HG03378 (cell line): Measurements from ENCODE around the gene ZBTB44.
"Not testable (repeated sequence)": the region's sequence is repeated elsewhere in the genome, so short reads cannot be mapped to it uniquely, and the experiment has no call there.

Experiments used
- ATAC-seq: cut with Tn5 transposase; IDR thresholded peaks from one replicate; pipeline ENCODE4 v1.9.1; 2021; ENCODE audit warnings: mild to moderate bottlenecking, moderate library complexity; ENCODE audit not compliant: unreplicated experiment

The ZBTB44 gene, protein sequence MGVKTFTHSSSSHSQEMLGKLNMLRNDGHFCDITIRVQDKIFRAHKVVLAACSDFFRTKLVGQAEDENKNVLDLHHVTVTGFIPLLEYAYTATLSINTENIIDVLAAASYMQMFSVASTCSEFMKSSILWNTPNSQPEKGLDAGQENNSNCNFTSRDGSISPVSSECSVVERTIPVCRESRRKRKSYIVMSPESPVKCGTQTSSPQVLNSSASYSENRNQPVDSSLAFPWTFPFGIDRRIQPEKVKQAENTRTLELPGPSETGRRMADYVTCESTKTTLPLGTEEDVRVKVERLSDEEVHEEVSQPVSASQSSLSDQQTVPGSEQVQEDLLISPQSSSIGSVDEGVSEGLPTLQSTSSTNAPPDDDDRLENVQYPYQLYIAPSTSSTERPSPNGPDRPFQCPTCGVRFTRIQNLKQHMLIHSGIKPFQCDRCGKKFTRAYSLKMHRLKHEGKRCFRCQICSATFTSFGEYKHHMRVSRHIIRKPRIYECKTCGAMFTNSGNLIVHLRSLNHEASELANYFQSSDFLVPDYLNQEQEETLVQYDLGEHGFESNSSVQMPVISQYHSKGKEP

DNA sequence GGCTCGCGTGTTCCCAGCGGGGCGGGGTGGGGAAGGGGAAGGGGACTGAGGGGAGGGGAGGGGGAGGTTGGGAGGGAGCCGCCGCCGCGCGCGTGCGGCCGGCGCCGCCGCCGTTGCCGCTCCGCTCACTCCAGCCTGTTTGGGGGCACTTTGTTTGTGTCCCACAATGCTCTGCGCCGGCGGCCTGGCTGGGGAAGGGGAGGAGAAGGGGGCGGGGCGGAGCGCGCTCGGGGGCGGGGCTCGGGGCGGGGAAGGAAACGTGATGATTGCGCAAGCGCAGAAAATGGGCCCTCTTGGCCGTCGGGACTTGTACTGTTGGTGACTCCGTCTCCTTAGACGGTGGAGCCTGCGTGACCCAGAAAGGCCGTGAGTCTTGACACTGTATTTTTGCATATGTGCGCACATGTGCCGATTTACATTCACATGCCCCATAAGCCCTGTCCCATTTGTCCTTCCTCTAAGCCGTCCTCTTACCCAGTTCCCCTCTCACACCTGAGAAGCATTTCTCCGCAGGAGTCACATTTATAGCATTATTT lies at the start of gene ZBTB44:
TSS of gene ZBTB44 (minus strand) at position 168 of the 536 bp plus-strand sequence. CDS start 53,044 bp downstream, outside the sequence.
- ATAC-seq = peak; percentile 53

DNA sequence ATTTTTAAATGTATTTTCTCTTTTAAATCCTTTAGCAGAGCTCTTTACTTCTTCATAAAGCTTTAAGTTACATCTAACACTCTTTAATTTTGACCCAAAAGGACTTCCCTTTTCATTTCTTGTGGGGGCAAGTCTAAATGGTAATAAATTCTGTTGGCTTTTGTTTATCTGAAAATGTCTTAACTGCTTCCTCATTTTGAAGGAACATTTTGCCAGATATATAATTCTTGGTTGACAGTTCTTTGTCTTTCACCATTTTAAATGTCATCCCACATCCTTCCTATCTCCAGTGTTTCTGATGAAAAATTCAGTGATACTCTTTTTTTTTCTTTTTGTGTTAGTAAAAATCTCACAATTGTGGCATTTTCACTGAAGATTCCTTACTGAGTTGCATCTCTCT lies 44.7 kb upstream of the ZBTB44 start:
- ATAC-seq = no peak

DNA sequence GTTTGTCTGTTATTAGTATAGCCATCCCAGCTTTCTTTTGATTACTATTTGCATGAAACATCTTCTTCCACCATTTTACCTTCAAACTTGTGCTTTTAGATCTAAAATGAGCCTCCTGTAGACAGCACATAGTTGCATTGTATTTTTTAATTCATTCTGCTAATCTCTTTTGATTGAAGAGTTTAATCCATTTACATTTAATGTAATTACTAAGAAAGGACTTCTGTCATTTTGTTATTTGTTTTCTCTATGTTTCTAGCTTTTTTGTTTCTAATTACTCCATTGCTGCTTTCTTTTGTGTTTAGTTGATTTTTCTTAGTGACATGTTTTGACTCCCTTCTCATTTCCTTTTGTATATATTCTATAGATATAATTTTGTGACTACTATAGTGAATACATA lies 43.7 kb upstream of the ZBTB44 start:
- no peak for ATAC-seq

DNA sequence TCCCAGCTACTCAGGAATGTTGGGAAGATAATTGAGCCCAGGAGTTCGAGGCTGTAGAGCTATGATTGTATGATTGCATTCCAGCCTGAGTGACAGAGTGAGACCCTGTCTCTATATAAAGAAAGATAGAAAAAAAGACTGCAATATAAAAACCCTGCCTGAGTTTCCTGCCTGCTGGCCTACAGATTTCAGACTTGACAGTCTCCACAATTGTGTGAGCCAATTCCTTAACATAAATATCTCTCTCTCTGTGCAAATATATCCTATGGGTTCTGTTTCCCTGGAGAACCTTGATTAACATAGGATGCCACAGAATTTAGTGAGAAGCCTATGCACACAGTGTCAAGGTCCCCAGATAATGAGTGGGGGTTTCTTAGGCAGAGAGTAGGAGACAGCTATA lies 32.5 kb upstream of the ZBTB44 start:
- ATAC-seq = no peak

DNA sequence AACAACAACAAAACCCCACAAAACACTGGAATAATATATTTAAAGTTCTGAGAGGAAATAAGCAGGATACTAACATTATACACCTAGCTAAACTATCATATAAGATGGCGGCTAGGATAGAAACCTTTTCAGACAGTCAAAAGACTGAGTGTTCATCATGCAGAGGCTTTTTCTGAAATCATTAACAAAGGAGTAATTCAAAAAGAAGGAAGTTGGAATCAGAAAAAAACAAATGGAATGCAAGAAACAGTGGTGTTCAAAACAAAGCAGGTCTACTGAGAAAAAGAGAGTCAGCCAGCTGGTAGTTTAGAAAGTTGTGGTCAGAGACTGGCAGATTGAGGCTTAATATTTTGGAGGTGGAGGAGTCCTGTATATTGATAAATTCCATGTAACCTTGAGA lies 30.1 kb upstream of the ZBTB44 start:
- no peak for ATAC-seq

DNA sequence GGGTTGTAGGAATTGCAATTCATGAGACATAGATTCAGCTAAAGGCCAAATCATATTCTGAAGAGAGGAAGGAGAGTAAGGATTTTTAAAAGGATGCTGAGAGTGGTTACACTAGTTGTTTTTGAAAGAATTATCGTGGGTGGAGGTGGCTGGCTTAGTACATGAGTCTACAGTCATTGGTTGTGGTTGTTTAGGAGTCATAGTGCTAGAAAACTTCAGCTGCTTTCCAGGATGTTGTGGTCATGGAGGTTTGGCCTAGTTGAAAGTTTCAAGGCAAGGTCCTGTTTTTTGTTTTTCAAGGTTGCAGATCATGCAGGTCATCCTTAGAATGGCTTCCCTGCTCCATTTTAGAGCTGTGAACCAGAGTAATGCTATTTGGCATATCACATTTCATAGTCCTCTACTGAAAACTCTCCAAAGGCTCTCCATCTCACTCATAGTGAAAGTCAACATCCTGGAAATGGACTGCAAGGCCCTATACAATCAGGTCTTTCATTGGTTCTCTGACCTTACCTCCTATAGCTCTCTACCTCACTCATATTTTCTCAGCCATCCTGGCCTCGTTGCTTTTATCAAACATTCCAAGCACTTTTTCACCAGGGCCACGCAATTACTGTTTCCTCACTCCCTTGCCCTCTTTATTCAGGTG lies 26.1 kb upstream of the ZBTB44 start:
- ATAC-seq = no peak

DNA sequence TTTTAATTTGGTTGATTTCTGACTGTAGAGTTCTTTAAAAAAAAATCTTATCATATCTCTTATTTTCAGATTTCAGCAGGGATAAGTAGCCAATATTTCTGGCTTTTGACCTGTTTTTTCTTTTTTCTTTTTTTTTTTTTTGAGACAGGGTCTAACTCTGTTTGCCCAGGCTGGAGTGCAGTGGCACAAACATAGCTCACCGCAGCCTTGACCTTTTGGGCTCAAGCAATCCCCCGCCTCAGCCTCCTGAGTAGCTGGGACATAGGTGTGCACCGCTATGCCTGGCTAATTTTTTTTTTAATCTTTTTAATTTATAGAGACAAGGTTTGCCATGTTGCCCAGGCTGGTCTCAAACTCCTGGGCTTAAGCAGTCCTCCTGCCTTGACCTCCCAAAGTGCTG lies 23.9 kb upstream of the ZBTB44 start:
- no peak for ATAC-seq

DNA sequence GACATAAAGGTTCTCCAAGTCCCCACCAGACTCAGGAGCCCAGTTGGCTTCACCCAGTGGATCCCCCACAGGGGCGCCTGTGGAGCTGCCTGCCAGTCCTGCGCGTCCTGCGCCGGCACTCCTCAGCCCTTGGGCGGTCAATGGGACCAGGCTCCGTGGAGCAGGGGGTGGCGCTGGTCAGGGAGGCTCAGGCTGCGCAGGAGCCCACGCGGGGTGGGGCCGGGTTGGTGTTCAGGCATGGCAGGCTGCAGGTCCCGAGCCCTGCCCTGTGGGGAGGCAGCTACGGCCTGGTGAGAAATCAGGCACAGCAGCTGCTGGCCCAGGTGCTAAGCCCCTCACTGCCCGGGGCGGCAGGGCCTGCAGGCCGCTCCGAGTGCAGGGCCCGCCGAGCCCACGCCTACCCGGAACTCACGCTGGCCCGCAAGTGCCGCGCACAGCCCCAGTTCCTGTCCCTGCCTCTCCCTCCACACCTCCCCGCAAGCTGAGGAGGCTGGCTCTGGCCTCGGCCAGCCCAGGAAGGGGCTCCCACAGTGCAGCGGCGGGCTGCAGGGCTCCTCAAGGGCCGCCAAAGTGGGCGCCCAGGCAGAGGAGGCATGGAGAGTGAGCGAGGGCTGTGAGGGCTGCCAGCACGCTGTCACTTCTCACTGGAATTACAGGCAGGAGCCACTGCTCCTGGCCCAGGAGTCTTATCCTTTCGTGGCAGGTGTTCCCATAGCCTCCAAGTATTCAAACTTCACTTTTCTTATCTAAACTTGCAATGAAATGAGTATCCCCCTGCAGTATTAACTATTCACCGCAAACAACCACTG lies 22.8 kb upstream of the ZBTB44 start:
- ATAC-seq = no peak

DNA sequence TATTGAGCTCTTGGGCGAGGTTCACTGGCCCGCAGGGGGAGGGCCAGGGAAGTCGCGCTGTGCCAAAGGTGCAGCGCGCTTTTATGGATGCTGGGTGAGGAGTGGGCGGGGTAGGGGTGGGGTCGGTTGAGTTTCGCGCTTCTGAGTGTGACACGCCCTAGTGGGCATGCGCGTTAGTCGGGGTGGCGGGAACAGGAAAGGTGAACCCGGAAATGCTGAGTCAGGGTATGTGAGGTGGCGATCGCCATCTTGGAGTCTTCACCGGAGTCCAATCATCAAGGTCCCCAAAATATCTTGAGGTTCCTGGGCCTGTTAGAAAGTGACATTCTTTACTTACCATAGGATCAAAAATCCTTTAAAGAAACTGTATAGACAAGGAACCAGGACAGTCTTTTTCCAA lies 16.7 kb upstream of the ZBTB44 start:
- not testable (repeated sequence) for ATAC-seq

DNA sequence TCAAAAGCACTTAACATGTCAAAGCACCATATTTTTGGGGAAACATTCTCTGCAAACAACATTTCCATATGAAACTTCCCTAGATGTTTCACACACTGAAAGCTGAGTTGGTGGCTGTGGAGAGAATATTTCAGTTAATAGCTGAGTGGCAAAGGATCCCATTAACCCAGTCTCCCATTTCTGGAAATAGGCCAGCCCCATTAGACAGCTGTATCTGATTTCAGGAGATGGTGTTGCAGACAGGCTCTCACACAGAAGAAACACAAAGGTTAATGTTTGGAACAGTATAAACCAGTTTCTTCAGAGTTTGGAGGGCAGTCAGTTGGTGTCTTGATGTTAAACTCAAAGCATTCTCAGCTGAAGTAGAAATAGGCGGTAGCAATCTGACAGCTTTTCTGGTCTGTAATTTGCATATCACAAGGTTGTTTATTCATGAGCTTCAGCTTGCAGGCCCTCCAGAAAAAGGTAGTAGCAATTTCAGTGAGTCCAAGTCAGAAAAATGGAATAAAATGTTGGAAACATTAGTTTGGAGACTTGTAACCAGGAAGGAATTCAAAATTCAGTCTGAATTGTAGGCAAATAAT lies 15.5 kb upstream of the ZBTB44 start:
- no peak for ATAC-seq

DNA sequence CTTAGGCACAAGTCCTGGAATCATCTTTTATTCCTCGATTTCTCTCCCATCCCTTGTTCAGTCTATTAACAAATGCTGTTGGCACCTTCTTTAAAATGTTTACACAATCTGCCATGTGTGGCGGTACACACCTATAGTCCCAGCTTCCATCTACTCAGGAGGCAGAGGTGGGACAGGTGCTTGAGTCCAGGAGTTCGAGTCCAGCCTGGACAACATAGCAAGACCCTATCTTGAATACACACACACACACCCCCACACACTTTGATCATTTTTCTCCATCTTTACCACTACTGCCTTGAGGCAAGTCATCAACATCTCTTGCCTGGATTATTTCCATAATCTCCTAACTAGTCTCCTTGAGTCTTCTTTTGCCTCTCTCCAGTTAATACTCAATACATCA lies 13.7 kb upstream of the ZBTB44 start:
- no peak for ATAC-seq

DNA sequence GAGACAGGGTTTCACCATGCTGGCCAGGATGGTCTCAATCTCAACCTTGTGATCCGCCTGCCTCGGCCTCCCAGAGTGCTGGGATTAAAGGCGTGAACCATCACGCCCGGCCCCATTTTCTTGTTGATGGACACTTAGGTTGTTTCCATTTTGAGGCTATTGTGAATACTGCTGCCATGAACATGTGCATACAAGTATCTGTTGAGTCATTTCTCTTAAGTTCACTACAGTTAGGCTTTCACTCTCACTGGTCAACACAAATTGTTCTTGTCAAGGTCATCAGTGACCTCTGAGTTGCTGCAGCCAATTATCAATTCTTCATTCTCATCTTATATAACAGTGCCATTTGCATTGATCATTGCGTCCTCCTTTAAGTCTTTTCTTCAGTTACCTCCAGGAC lies 13.0 kb upstream of the ZBTB44 start:
- ATAC-seq = no peak

DNA sequence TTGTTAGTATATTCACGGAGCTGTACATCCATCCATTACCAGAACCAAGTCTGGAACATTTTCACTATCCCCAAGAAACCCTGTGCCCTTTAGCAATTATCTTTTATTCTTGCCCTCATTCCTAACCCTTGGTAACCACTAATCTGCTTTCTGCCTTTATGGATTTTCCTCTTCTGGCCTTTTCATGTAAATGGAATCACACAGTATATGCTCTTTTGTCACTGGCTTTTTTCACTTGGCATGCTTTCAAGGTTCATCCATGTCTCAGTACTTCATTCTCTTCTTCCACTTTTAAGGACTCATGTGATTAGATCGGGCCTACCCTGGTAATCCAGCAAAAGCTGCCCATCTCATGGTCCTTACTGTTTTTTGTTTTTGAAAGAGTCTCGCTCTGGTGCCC lies 11.0 kb upstream of the ZBTB44 start:
- ATAC-seq = no peak

DNA sequence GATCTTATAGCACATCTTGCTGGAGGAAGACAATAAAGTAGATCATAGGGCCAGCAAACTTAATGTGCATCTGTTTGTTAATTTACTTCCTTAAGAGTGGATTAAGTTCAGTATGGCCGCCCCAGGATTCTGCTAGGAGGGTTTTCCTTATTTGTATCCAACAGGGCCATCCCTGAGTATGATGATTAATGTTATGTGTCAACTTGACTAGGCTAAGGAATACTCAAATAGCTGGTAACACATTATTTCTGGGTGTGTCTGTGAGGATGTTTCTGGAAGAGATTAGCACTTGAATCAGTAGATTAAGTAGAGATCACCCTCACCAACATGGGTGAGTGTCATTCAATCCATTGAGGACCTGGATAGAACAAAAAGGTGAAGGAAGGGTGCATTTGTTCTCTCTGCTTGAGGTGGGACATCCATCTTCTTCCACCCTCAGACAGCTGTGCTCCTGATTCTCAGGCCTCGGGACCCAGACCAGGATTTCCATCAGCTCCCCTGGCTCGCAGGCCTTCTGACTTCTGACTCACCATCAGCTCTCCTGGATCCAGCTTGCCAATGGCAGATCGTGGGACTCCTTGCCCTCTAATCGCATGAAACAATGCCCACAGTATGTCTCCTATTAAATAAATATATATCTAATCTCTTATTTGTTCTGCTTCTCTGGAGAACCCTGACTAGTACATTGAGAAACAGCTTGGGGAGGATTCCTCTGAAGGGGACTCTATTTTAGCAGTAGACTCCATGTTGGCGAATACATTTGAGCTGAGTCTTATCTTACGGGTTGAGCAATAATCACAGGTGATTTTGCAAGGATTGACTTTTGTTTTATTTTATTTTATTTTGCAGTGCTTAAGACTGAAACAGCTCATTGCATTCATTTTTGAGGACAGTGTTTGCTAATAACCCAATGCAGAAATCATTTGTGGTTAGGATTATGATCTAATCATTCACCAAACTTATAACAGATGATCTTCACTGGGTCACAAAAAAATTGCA lies 9.0 kb upstream of the ZBTB44 start:
- ATAC-seq = no peak

DNA sequence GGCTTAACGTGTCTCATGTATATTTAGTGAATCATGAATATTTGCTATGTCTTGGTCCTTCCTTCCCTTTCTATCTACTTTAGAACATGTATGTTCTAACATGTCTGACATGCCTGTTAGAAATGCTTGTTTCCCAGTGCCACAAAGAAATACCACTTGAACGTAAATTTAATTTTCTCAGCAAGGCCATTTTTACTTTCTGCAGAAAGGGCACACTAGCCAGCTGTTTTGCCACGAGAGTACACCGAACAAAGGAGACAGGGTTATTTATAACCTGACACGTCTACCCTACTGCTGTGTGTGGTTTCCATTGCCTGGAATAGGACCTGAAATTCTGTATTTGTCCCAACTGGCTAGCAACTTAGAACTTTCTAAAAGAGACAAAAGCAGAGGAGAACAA lies 7.4 kb upstream of the ZBTB44 start:
- ATAC-seq = no peak

DNA sequence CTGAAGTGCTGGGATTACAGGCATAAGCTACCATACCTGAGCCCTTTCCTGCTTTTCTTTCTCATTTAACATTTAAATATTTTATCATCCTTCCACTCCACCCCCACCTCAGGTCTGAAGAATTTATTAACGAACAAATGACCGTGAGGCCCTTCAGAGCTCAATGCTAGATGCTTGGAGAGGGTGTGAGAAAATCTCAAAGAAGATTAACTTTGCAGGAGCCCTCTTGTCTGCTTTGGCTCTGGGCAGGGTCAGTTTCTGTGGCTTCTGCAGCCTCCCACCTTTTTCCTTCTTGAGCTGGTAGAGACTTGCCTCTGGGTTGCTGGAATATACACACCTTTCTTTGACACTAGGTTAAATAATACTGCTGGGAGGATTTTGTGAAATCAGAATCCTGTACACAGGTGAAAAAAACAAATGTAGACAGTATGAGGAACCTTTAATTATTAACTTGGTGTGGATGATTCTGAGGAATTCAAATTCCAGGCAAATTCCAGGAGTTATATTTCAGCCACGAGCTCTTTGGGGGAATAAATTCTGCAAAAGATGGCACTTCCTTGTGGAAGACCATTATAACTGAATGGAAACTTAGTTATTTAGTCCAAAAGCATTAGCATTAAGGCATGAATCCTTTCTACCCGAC lies 3.4 kb upstream of the ZBTB44 start:
- no peak for ATAC-seq

DNA sequence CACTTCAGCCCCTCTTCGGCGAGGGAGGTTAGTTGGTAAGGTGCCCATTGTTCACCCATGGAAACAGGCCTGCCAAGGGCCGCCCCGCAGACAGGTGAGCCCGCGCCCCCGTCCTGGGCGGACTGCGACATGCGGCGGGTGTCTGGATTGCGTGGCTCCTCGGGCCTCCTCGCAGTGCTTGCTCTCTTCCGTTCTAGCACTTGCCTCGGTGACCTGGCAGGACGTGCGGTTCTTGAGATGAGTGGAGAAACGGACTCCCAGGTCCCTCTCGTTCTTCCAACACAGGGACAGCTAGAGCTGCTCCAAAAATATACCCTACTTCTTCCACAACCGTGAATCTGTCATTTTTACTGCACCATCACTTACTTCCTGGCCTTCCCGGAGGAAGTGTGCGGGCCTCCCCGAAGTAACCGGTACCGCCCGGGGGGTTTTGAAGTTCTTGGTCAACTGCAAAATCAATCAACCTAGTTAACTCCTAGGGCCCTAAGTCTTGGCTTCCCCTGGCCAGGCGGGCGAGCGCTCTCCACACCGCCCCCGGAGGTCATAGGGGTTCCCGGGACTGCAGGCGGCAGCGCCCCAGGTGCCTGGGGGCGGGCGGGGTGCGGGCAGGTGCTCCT lies 745 bp upstream of the ZBTB44 start:
- peak; percentile 34 for ATAC-seq

DNA sequence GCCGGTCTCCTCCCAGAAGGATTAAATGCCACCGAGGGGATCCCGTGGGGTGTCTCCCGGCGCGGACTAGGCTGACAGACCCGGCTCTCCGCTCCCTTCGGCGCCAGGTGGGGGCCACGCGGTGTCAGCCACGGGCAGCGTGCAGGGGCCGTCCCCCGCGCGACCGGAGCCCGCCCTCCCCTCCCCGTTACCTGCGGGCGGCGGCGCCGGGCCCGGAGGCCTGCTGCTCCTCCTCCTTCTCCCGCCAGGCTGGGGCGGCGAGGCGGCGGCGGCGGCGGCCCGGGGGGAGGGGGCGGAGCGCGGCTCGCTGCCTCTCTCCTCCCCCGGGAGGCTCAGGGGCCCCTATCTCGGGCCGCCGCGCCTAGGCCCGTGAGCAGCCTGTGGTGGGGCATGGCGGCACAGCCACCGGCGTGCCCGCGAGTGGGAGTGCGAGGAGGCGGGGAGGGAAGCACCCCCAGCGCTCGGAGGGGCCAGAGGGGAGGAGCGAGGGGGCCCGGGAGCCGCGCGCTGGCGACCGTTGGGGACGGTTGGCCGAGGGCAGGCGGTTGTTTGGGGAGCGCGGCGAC lies 450 bp downstream of the ZBTB44 start:
- ATAC-seq = peak; percentile 24
